HUDEP-2 (cell line): ENCODE measurements around the gene PEAK3.

ENCODE experiments used
- DNase-seq, 76 experiments: peaks; one replicate each; lab custom pipeline; 2025; ENCODE audit not compliant: unreplicated experiment in 76 of 76; lab: John Stamatoyannopoulos, UW

The PEAK3 gene

DNA sequence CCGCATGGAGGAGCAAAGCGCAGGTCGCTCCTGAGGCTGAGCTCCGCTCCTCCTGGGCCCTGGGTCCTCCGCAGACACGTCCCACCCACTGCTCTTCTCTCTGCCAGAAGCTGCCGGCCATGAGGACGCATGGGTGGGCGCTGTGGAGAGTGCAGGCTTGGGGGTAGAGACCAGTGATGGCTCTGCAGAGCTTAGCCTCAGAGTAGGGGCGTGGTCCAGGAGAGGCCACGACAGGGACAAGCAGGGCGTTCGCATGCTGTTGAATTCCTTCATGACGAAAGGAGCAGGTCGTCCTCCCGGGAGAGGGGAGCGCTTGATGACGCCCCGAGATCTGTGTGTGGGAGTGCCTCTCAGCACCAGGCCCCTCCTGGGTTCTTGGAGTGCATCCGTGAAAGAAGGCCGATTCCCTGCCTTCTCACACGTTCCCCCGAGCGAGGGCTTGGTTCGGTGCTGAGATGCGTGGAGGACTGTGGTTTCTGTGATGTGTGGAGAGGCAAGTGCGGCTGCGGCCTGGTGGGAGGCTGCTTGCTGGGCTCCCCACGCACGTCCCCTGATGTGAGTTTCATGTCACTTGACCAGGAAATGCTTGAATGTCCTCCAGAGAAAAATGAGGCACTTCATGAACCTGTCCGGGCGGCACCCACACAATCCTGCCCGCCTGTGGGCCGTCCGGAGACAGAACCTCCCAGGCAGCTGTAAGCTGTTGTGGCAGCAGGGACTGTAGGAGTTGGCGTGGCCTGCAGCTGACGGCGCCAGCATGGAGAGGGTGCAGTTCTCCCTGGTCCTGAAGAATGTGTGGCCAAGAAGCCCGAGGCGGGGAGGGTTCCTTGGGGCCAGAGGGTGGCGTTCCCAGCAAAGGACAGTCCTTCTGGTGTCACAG is 40.9 kb downstream of the PEAK3 start:
- DNase-seq: no peak

DNA sequence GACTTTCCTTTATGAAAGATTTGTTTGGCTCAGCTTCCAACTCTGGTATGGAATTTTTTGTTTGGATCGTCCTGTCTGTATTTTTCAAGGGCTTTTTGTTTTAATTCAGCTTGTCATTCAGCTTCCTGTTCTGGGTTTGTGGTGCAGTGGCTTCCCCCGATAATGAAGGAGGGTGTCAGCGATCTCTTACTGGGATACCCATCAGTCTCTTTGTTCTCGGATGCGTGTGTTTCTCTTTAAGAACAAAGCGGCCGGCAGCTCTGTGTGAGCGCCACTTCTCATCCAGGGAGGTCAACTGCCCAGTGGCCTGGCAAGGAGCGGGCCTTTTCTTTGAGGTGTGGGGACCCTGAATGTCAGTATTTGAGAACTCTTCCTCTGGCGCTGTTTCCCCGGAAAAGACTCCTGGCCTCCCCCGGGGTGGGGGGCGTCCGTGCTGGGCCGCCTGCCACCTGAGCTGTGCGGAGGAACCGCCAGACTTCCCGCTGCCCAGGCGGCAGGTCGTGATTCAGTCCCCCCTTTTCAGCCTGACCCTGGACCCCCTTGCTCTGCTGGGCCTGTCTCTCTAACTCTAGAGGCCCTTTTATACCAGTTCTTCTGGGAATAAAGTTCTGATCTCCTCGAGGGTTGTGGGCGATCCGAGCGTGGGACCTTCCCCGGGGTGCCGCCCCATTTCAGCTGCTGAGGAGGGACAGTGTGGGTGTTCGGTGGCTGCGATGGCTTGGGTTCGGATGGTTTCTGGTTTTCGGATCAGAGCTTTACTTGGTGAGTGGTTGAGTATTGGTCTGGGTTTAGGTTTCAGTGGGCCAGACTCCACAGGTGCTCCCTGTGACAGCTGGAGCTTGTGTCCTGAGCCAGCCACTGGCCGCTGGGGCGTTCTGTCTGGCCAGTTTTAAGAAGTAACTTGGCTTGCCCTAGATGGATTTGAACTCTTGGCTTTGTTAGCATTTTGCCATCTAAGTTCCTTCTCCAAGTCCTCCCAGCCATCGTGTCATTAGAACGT is 41.9 kb downstream of the PEAK3 start:
- DNase-seq: peak in 23 of 76 experiments; percentile 17 to 65 (median 32)

- DNase-seq: no peak
Observed at GRCh38 chr19:2239173-2239572, 42.8 kb downstream of the PEAK3 start.

DNA sequence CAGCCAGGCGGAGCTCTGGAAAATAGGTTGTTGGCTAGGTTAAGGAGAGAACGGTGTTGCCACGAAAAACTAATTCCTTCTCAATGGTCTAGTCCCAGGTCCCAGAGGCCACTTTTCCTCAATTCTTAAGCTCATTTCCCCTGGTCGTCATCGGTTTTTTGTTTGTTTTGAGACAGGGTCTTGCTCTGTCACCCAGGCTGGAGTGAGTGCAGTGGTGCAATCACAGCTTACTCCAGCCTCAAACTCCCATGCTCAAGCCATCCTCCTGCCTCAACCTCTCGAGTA is 44.2 kb downstream of the PEAK3 start:
- no peak for DNase-seq

GRCh38 chr19:2237051-2237868 is 44.7 kb downstream of the PEAK3 start:
- peak in 2 of 76 experiments; percentile 38 to 85 for DNase-seq

DNA sequence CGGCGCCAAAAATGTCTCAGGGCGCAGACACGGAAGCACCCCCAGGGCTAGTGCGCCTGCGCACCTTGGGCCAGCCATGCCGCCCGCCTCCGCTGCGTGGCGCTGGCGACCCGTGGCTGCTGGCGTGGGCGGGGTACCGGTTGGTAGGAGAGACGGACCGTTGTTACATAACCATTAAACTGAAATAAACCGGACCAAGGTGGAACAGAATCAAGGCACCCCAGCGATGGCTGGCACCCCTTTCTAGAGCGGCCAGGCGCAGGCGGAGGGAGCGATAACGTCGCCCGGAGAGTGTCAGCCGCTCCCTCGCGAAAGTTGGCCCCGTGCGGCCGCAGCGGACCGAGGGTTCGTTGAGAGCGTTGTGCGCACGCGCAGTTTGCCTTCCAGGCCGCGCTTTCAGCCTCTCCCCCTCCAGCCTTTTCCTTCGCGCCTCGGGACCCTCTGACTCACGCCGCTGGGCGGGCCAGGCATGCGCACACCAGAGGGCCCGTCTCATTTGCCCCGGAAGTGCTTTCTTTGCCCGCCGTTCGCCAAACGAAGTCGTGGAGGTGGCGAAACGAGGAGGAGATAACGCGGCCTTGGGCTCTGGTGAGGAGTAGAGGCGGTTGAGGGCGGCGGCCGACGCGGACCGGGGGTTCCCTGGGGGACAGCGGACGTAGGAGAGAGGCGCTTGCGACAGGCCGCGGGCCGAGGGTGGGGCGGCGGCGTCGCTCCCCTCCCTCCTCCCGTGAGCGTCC is 45.5 kb downstream of the PEAK3 start, which contains the start of the genes PLEKHJ1 and SF3A2:
PLEKHJ1 (minus strand) TSS at position 16 of the 737 bp plus-strand sequence. CDS start 81 bp downstream, outside the sequence.
SF3A2 (plus strand) TSS at position 511 of the 737 bp plus-strand sequence. CDS start 6,595 bp downstream, outside the sequence.
- peak; percentile 80 to 100 (median 99) for DNase-seq

GRCh38 chr19:2236064-2236313 is 46.0 kb downstream of the PEAK3 start:
- no peak for DNase-seq

DNA sequence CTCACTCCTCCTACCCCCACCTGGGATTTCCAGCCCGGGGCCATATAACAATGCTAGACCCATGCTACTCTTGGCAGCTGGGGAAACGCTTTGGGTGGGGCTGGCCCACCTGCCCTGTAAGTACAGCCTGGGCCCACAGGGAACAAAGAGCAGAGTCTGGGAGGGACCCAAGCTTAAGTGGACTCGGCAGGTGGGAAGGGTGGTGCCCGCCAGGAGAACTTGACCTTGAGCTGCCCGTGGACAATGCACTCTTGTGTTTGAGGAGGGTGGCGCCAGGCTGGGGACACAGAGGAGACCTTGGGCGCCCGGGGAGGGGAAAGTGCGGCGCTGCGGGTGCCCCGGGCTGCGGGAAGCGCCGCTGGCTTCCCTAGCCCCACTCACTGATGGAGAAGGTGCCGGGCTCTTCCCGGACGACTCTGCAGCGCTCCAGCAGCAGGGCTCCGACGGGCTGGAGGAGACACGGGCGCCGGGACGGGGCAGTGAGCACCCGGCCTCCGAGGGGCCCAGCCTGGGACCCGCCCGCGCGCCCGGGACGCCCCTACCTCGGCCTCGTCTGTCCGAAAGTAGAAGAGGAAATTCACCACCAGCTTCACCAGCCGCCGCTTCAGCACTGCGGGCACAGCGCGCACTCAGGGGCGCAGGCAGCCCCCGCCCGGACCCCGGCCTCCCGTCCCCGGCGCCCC is 46.5 kb downstream of the PEAK3 start:
- DNase-seq: peak in 9 of 76 experiments; percentile 20 to 50 (median 29)

GRCh38 chr19:2234996-2235380 is 47.0 kb downstream of the PEAK3 start:
- DNase-seq: no peak

GRCh38 chr19:2233601-2234280 is 48.2 kb downstream of the PEAK3 start:
- no peak for DNase-seq

GRCh38 chr19:2232286-2233151 is 49.5 kb downstream of the PEAK3 start:
- DNase-seq: peak in 1 of 76 experiments; percentile 25

DNA sequence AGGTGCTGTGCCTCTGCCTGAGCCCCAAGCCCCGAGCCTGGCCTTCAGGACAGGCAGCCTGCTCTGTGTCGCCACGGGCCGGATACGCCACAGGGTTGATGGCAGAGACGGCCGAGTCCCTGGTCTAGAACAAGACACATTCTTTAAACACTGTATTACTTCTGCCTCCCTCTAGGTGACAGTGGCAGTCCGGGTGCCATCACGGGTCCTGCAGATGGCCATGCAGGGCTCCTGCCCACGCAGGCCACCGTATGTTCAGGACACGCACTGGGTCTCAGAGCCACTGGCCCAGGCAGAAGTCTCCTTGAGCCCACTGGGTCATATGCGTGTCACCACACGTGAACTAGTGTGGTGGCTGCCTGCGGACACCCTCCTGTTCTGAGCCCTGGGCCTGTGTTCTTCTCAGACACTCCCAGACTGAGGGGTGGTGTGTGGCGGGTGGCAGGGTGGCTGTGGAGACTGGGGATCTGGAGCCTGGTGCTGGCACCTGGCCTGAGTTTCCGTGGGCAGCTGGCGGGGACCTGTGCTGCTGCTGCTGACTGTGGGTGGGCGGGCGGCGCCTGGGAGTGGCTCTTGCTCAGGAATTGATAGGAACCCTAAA is 50.3 kb downstream of the PEAK3 start:
- DNase-seq: peak in 48 of 76 experiments; percentile 19 to 69 (median 43)

DNA sequence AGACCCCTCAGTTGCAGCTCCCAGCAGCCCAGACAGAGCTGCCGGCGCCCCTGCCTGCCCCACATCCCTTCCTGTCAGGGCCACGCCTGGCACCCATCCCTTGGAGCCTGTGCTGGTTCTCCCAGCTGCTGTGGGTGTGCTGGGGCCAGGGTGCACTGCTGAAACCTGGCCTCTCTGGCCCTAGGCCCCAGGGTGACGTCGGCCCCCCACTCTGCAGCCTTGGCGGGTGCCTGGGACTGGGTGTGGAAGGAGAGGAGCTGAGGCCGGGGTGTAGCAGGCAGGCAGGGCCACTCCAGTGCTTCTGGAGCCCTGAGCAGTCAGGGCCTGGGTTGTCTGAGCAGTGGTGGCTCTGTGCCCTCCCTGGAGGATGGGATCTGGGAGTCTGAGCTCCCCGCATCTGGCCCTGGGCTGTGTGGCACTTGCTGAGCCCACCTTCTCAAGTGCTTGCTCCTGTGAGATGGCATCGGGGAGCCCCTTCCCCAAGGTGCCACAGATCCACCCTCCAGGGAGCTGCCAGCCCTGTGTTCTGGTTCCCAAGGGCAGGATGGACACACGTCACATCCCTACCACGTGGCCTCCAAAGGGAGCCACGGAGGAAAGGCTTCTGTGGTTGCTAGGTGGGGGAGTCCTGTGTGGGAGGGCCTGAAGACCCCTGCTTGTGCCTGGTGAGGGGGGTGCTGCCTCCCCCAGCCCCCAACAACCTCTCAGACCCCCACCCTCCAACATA is 51.0 kb downstream of the PEAK3 start:
- DNase-seq: no peak

DNA sequence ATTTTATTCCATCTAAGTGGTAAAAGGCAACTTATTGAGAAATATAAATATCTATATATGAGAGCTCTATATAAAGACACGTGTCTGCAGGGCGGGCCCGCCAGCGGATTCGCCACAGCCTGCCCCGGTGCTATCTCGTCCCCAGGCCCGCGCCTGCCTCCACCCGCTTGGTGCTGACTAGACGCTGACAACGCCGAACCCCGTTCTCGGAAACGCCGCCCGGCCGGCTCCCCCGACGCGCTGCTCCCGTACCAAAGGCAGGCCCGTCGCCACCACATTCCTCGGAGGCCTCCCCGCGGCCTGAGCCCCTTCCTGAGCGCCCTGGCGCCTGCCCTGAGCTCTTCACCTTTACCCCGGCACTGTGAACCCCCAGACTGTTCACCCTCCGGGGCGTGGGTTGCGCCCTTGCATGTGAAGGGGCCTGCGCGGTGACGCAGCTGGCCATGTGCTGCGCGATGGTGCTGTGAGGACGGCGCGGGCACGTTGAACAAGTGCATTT is 51.9 kb downstream of the PEAK3 start:
- peak in 7 of 76 experiments; percentile 18 to 41 (median 29) for DNase-seq

- no peak for DNase-seq
Observed at GRCh38 chr19:2229103-2230032, 52.6 kb downstream of the PEAK3 start.
